Thoracic aorta (tissue), 2 donors: ENCODE measurements around the gene SH3TC2. TPM values are rescaled to one million over a fixed set of nuclear protein-coding genes. Genes with fewer than 3 reads are reported as not detected.

ENCODE experiments used
- ATAC-seq: fragments of 150-250 bp; one replicate; pipeline ENCODE4 v1.8.0; 2017; ENCODE audit warnings: low read depth; ENCODE audit not compliant: insufficient number of reproducible peaks, low FRiP score
- DNase-seq: peaks from one replicate; pipeline ENCODE4 v3.0.0-alpha.2; 2020; ENCODE audit warnings: low spot score
- H3K27ac ChIP-seq, 2 donors: fragments of 200-600 bp; sonication (generic); 1 replicate in 1 of 2; 2 replicates in 1 of 2; pipeline ENCODE4 v1.5.1; 2016; ENCODE audit warnings: mild to moderate bottlenecking in 2 of 2, moderate library complexity in 2 of 2
- H3K27me3 ChIP-seq: fragments of 200-600 bp; sonication (generic); replicated peaks from 2 replicates; pipeline ENCODE4 v1.6.0; 2016; ENCODE audit warnings: mild to moderate bottlenecking; ENCODE audit not compliant: insufficient read depth
- H3K36me3 ChIP-seq: fragments of 200-600 bp; sonication (generic); one replicate; pipeline ENCODE4 v1.5.1; 2016
- H3K4me1 ChIP-seq, 2 donors: fragments of 200-600 bp; sonication (generic); 1 replicate in 1 of 2; 2 replicates in 1 of 2; pipeline versions ENCODE4 v1.5.1 to v1.6.0; 2016; ENCODE audit warnings: low read depth in 2 of 2, mild to moderate bottlenecking in 1 of 2; ENCODE audit not compliant: control insufficient read depth in 1 of 2
- H3K4me3 ChIP-seq: fragments of 200-600 bp; sonication (generic); 2 replicates; pipeline ENCODE4 v1.5.1; 2016; ENCODE audit warnings: mild to moderate bottlenecking
- H3K9me3 ChIP-seq: fragments of 200-600 bp; sonication (generic); 2 replicates; pipeline ENCODE4 v1.5.1; 2016
- total RNA-seq, 2 donors: library from RNA; depleted of rRNA; stranded (reverse); fragments of >200 nt; gene quantifications; one replicate each; pipeline versions ENCODE4 v1.1.0 to v1.2.3, GENCODE V29; 2016
- TF ChIP-seq, protein P1 (sequence below): fragments of 200-600 bp; sonication (generic); IDR thresholded peaks from one replicate; pipeline ENCODE4 v1.5.1; 2019; ENCODE audit warnings: antibody characterized with exemption

SH3TC2 gene
- total RNA-seq, 2 donors from 2014 or later: 1.1 to 1.9 TPM

DNA sequence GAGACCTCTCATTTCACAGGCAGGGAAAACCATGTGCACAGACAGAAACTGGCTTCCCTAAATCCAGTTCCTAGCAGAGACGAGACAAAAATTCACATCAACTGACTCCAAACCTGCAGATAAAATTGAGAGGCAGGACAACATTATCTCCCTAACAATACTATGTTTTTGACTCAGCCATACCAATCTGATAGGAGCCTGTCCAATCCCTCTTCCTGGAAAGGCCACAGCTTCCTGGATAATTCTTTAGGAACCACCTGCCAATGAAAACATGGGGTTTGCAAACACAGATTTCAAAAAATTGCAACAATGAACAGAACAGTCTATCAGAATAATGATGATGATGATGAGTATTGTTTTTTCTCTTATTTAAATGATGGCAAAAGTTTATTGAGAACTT is 22.4 kb downstream of the SH3TC2 start:
- TF ChIP-seq, protein P1, sequence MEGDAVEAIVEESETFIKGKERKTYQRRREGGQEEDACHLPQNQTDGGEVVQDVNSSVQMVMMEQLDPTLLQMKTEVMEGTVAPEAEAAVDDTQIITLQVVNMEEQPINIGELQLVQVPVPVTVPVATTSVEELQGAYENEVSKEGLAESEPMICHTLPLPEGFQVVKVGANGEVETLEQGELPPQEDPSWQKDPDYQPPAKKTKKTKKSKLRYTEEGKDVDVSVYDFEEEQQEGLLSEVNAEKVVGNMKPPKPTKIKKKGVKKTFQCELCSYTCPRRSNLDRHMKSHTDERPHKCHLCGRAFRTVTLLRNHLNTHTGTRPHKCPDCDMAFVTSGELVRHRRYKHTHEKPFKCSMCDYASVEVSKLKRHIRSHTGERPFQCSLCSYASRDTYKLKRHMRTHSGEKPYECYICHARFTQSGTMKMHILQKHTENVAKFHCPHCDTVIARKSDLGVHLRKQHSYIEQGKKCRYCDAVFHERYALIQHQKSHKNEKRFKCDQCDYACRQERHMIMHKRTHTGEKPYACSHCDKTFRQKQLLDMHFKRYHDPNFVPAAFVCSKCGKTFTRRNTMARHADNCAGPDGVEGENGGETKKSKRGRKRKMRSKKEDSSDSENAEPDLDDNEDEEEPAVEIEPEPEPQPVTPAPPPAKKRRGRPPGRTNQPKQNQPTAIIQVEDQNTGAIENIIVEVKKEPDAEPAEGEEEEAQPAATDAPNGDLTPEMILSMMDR: no peak
- Histone ChIP-seq H3K4me1 (no peaks in the 10 kb centered on the region), H3K27ac (no peak overlapping the region), H3K27me3 (no peaks in the 10 kb centered on the region), H3K4me3 (no peak overlapping the region), H3K9me3 (no peaks in the 10 kb centered on the region), H3K36me3 (no peaks in the 10 kb centered on the region)
- ATAC-seq: no peak
- no peak for DNase-seq

DNA sequence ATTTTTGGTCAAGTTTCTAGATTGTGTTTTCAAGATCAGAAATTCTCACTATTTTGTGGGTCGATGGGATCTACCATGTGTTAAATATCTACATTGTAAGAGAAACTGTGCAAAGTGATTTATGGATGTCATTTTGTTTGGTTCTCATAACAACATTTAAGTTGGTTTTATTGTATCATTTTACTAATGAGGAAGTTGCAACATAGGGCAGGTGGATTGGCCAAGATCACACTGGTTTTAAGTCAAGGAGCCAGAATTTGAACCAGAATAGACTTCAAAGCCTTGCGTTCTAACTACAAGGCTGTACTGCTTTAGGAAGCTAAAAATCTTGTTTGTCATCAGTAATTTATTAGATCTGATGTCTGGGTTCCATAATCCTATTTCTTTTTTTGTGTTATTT is 23.4 kb downstream of the SH3TC2 start:
- no peaks in the 10 kb centered on the region for H3K4me1 ChIP-seq
- H3K4me3 ChIP-seq: no peak overlapping the region
- H3K36me3 ChIP-seq: no peaks in the 10 kb centered on the region
- ATAC-seq (no peak), DNase-seq (no peak)
- no peak overlapping the region for H3K27ac ChIP-seq
- no peaks in the 10 kb centered on the region for H3K9me3 ChIP-seq
- TF ChIP-seq, protein P1: no peak
- no peaks in the 10 kb centered on the region for H3K27me3 ChIP-seq

DNA sequence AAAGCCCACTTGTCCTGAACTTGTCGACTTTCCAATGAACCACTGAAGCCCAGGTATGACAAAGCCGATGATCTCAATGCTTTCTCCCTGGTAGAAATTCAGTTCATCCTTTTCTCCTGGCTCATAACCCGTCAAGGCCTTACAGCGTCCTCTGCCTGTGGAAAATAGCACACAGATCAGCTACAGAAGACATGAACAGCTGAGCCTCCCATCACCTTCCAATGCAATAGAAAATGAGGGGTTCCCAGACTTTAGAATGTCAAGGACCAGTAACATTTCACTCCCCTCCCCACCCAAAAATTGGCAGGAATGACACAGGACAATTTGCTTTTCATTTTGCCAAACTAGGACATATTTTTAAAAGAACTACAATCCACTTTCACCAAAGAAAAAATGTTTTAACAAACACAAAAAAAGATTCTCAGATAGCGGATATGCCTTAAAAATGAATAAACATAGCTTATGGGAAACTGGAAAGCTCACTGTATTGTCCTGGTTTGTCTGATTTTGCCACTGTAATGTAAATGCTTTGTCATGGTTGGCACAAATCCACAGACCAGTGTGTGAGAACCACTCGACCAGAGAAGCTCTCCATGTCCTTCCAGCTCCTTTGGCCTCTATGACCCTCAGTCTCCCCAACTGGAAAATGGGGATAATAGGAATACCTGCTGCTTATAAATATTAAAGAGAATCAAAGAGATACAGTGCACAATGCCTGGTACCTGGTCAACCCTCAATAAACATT is 24.4 kb downstream of the SH3TC2 start:
- Histone ChIP-seq H3K27me3 (no peaks in the 10 kb centered on the region), H3K4me1 (no peaks in the 10 kb centered on the region), H3K36me3 (no peaks in the 10 kb centered on the region), H3K9me3 (no peaks in the 10 kb centered on the region), H3K27ac (no peak overlapping the region), H3K4me3 (no peak overlapping the region)
- DNase-seq (no peak), ATAC-seq (no peak)
- TF ChIP-seq, protein P1: no peak

DNA sequence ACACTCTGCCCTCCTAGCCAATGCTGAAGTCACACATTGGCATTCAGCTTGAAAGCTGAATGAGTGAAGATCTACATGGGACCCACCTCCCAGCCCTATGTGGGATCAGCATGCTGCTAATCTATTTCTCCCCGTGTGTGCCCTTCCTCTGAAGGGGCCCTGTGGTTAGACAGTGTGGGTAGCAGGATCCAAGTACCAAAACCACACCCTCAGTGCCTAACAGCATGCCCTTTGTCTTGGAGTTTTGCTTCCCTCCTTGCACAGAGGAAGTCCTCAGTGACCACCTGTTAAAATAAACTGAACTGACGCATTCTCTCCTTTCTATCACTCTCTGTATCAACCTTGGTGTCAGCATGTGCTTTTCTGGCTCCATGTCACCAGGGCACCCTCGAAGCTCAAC is 25.0 kb downstream of the SH3TC2 start:
- H3K27me3 ChIP-seq: no peaks in the 10 kb centered on the region
- ATAC-seq (no peak), DNase-seq (no peak)
- no peaks in the 10 kb centered on the region for H3K4me1 ChIP-seq
- TF ChIP-seq, protein P1: no peak
- H3K9me3 ChIP-seq: no peaks in the 10 kb centered on the region
- no peak overlapping the region for H3K4me3 ChIP-seq
- H3K27ac ChIP-seq: no peak overlapping the region
- H3K36me3 ChIP-seq: no peaks in the 10 kb centered on the region

DNA sequence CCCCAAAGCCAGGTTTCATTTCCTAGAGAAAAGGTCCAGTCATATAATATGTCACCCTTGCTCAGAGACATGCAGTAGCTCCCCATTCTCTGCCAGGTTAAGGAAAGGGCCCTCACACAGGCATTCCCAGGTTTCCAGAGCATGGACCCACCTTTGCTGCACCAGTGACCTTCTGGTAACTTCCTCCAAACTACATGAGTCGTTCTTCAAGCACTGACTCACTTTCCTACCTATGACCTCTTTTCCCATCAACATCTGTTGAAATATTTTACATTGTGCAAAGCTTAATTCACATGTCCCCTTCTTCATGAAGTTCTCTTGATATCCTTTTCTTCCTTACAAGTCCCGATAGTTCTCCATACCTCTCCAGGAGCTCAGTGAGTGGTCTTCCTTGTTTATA is 25.9 kb downstream of the SH3TC2 start:
- TF ChIP-seq, protein P1: no peak
- Histone ChIP-seq H3K27me3 (no peaks in the 10 kb centered on the region), H3K4me1 (no peaks in the 10 kb centered on the region), H3K36me3 (no peaks in the 10 kb centered on the region), H3K4me3 (no peak overlapping the region), H3K9me3 (no peaks in the 10 kb centered on the region), H3K27ac (no peak overlapping the region)
- ATAC-seq (no peak), DNase-seq (no peak)
